H9 (cell line): ENCODE results near the gene SERPINA5. TPM values are rescaled to one million over a fixed set of nuclear protein-coding genes. Genes with fewer than 3 reads are reported as not detected.

Experiments
- DNase-seq: peaks from one replicate; pipeline ENCODE4 v3.0.0-alpha.2; 2017
- H2AFZ ChIP-seq: one replicate; pipeline ENCODE4 v1.6.1; 2013; ENCODE audit warnings: mild to moderate bottlenecking, low read length, control low read depth, moderate library complexity
- H2AK5ac ChIP-seq: 2 replicates; pipeline ENCODE4 v1.6.1; 2013; ENCODE audit warnings: low read length, control low read depth, mixed read lengths; ENCODE audit not compliant: insufficient read length
- H2BK120ac ChIP-seq: one replicate; pipeline ENCODE4 v1.6.1; 2013; ENCODE audit warnings: low read depth, mild to moderate bottlenecking, low read length, control low read depth, inconsistent platforms; ENCODE audit not compliant: poor library complexity, severe bottlenecking
- H2BK12ac ChIP-seq: 2 replicates; pipeline ENCODE4 v1.6.1; 2013; ENCODE audit warnings: low read length, control low read depth, mixed read lengths, low read depth; ENCODE audit not compliant: insufficient read length
- H2BK15ac ChIP-seq: 2 replicates; pipeline ENCODE4 v1.6.1; 2013; ENCODE audit warnings: low read depth, low read length, control low read depth
- H2BK20ac ChIP-seq: one replicate; pipeline ENCODE4 v1.6.1; 2013; ENCODE audit warnings: low read depth, mild to moderate bottlenecking, low read length, control low read depth, inconsistent platforms; ENCODE audit not compliant: poor library complexity, severe bottlenecking
- H2BK5ac ChIP-seq: 2 replicates; pipeline ENCODE4 v1.6.1; 2013; ENCODE audit warnings: low read length, control low read depth, mixed read lengths; ENCODE audit not compliant: insufficient read length
- H3K14ac ChIP-seq: 2 replicates; pipeline ENCODE4 v1.6.1; 2013; ENCODE audit warnings: low read length, control low read depth; ENCODE audit not compliant: insufficient read depth
- H3K18ac ChIP-seq: 2 replicates; pipeline ENCODE4 v1.6.1; 2013; ENCODE audit warnings: low read depth, mild to moderate bottlenecking, mixed read lengths, low read length, control low read depth; ENCODE audit not compliant: insufficient read length
- H3K23ac ChIP-seq: 2 replicates; pipeline ENCODE4 v1.6.1; 2013; ENCODE audit warnings: low read length, control low read depth, mixed read lengths, low read depth; ENCODE audit not compliant: insufficient read length
- H3K23me2 ChIP-seq: 2 replicates; pipeline ENCODE4 v1.6.1; 2013; ENCODE audit warnings: low read depth, mild to moderate bottlenecking, mixed read lengths, low read length, control low read depth; ENCODE audit not compliant: insufficient read length, poor library complexity, severe bottlenecking
- H3K27ac ChIP-seq: 2 replicates; pipeline ENCODE4 v1.5.1; 2013; ENCODE audit warnings: low read length, control low read depth, mixed read lengths, low read depth; ENCODE audit not compliant: insufficient read length
- H3K27me3 ChIP-seq: 2 replicates; pipeline ENCODE4 v1.6.1; 2013; ENCODE audit warnings: low read length, control low read depth, inconsistent platforms; ENCODE audit not compliant: insufficient read depth
- H3K4ac ChIP-seq: 2 replicates; pipeline ENCODE4 v1.6.1; 2013; ENCODE audit warnings: low read depth, mild to moderate bottlenecking, control low read depth, inconsistent platforms, low read length, moderate library complexity
- H3K4me1 ChIP-seq: 2 replicates; pipeline ENCODE4 v1.6.1; 2013; ENCODE audit warnings: low read length, control low read depth, inconsistent platforms; ENCODE audit not compliant: insufficient read depth
- H3K4me2 ChIP-seq: 2 replicates; pipeline ENCODE4 v1.6.1; 2013; ENCODE audit warnings: low read length, control low read depth, mixed read lengths; ENCODE audit not compliant: insufficient read length, insufficient read depth
- H3K56ac ChIP-seq: 2 replicates; pipeline ENCODE4 v1.6.1; 2013; ENCODE audit warnings: low read depth, mild to moderate bottlenecking, mixed read lengths, low read length, control low read depth; ENCODE audit not compliant: insufficient read length
- H3K79me1 ChIP-seq: 2 replicates; pipeline ENCODE4 v1.6.1; 2013; ENCODE audit warnings: low read depth, mild to moderate bottlenecking, moderate library complexity, low read length, control low read depth, inconsistent platforms; ENCODE audit not compliant: insufficient read depth, poor library complexity, severe bottlenecking
- H3K79me2 ChIP-seq: 2 replicates; pipeline ENCODE4 v1.6.1; 2013; ENCODE audit warnings: low read length, control low read depth, inconsistent platforms; ENCODE audit not compliant: insufficient read depth
- H3K9ac ChIP-seq: 2 replicates; pipeline ENCODE4 v1.6.1; 2013; ENCODE audit warnings: low read length, control low read depth, mixed read lengths; ENCODE audit not compliant: insufficient read length; ENCODE audit errors: extremely low read depth
- H3K9me3 ChIP-seq: one replicate; pipeline ENCODE4 v1.6.1; 2013; ENCODE audit warnings: low read depth, low read length, inconsistent platforms; ENCODE audit not compliant: control insufficient read depth
- H3T11ph ChIP-seq: one replicate; pipeline ENCODE4 v1.6.1; 2013; ENCODE audit warnings: mild to moderate bottlenecking, low read length, control low read depth, inconsistent platforms
- H4K20me1 ChIP-seq: one replicate; pipeline ENCODE4 v1.6.1; 2013; ENCODE audit not compliant: control insufficient read depth, insufficient read length, insufficient read depth
- H4K5ac ChIP-seq: 2 replicates; pipeline ENCODE4 v1.6.1; 2013; ENCODE audit warnings: low read depth, mild to moderate bottlenecking, mixed read lengths, low read length, control low read depth; ENCODE audit not compliant: insufficient read length
- H4K8ac ChIP-seq: replicated peaks from 2 replicates; pipeline ENCODE4 v1.6.1; 2013; ENCODE audit warnings: low read length, control low read depth, mixed read lengths, low read depth; ENCODE audit not compliant: insufficient read length
- H4K91ac ChIP-seq: 2 replicates; pipeline ENCODE4 v1.6.1; 2013; ENCODE audit warnings: low read depth, mild to moderate bottlenecking, moderate library complexity, mixed read lengths, low read length, control low read depth; ENCODE audit not compliant: insufficient read length
- H3K27ac Mint-ChIP-seq, 3 experiments: 2 replicates in 2 of 3; 3 replicates in 1 of 3; pipeline ENCODE4 v1.8.0; 2020 to 2021; ENCODE audit warnings: mixed read lengths in 3 of 3, mild to moderate bottlenecking in 1 of 3, moderate library complexity in 1 of 3
- H3K27me3 Mint-ChIP-seq: 2 replicates; pipeline ENCODE4 v1.8.0; 2021; ENCODE audit warnings: low read depth, mild to moderate bottlenecking, moderate library complexity, mixed read lengths
- H3K36me3 Mint-ChIP-seq, 3 experiments: 2 replicates in 2 of 3; 3 replicates in 1 of 3; pipeline ENCODE4 v1.8.0; 2020 to 2021; ENCODE audit warnings: low read depth in 3 of 3, mixed read lengths in 3 of 3; ENCODE audit not compliant: insufficient read depth in 1 of 3
- H3K4me1 Mint-ChIP-seq, 2 experiments: 2 replicates each; pipeline ENCODE4 v1.8.0; 2020; ENCODE audit warnings: mixed read lengths in 2 of 2
- H3K4me3 Mint-ChIP-seq, 2 experiments: 2 replicates in 1 of 2; 3 replicates in 1 of 2; pipeline ENCODE4 v1.8.0; 2020 to 2021; ENCODE audit warnings: mild to moderate bottlenecking in 2 of 2, mixed read lengths in 2 of 2, moderate library complexity in 1 of 2
- H3K9me3 Mint-ChIP-seq, 2 experiments: 2 replicates in 1 of 2; 3 replicates in 1 of 2; pipeline ENCODE4 v1.8.0; 2020; ENCODE audit warnings: mild to moderate bottlenecking in 2 of 2, mixed read lengths in 2 of 2, moderate library complexity in 1 of 2
- CTCF ChIP-seq: fragments of 200-600 bp; sonication (generic); conservative IDR thresholded peaks from 3 replicates; pipeline ENCODE4 v1.8.0; 2021; ENCODE audit warnings: antibody characterized with exemption, mild to moderate bottlenecking
- WGBS: extraction: QIAGEN DNeasy Blood & Tissue Kit; methylation state at CpG from one replicate; pipeline ENCODE4 v1.1.7; 2013; ENCODE audit warnings: missing lambda C conversion rate, low lambda C conversion rate, mixed read lengths; ENCODE audit not compliant: insufficient read length; ENCODE audit errors: extremely low coverage; 5-methylcytosine and 5-hydroxymethylcytosine counted together
- total RNA-seq: library from RNA; stranded (reverse); gene quantifications from 2 replicates; pipeline ENCODE4 v1.2.1, GENCODE V29; 2021

SERPINA5 gene
- total RNA-seq, 1 experiment from 2014 or later: 1.1 TPM

- no peak overlapping the region for H3K56ac ChIP-seq
- H3K4me1 Mint-ChIP-seq: peaks cover 5 to 8% of the 10 kb centered on the region in 2 experiments
- no peak overlapping the region for H4K5ac ChIP-seq
- H3K27ac Mint-ChIP-seq: no peak overlapping the region
- no peaks in the 10 kb centered on the region for H4K20me1 ChIP-seq
- H3T11ph ChIP-seq: no peak overlapping the region
- no peak for DNase-seq
- H3K23ac ChIP-seq: no peak overlapping the region
- H3K79me1 ChIP-seq: no peaks in the 10 kb centered on the region
- no peaks in the 10 kb centered on the region for H3K4me1 ChIP-seq
- H3K27me3 ChIP-seq: no peaks in the 10 kb centered on the region
- no peak overlapping the region for H2BK120ac ChIP-seq
- no peak overlapping the region for H3K14ac ChIP-seq
- H3K4ac ChIP-seq: no peak overlapping the region
- no CpG with 5 or more reads among the region's 3 CpGs for WGBS
- no peaks in the 10 kb centered on the region for H3K79me2 ChIP-seq
- no peaks in the 10 kb centered on the region for H3K23me2 ChIP-seq
- H2BK5ac ChIP-seq: no peak overlapping the region
- H3K9me3 Mint-ChIP-seq: no peaks in the 10 kb centered on the region
- H3K4me3 Mint-ChIP-seq: no peak overlapping the region
- TF ChIP-seq CTCF: no peak
- H4K91ac ChIP-seq: no peak overlapping the region
- H3K9ac ChIP-seq: no peak overlapping the region
- no peaks in the 10 kb centered on the region for H3K36me3 Mint-ChIP-seq
- H3K27me3 Mint-ChIP-seq: peaks cover 12% of the 10 kb centered on the region
- no peak overlapping the region for H3K18ac ChIP-seq
- H2BK15ac ChIP-seq: no peak overlapping the region
- H4K8ac ChIP-seq: no peak overlapping the region
- no peaks in the 10 kb centered on the region for H3K9me3 ChIP-seq
- H3K27ac ChIP-seq: no peak overlapping the region
- H2AK5ac ChIP-seq: no peak overlapping the region
- no peak overlapping the region for H3K4me2 ChIP-seq
- no peak overlapping the region for H2AFZ ChIP-seq
- H2BK12ac ChIP-seq: no peak overlapping the region
- H2BK20ac ChIP-seq: no peak overlapping the region
These were observed 45.7 kb upstream of the SERPINA5 start for GRCh38 chr14:94535506-94535905.
